Measurements from ENCODE around the gene ST6GAL1.

ST6GAL1 gene

DNA sequence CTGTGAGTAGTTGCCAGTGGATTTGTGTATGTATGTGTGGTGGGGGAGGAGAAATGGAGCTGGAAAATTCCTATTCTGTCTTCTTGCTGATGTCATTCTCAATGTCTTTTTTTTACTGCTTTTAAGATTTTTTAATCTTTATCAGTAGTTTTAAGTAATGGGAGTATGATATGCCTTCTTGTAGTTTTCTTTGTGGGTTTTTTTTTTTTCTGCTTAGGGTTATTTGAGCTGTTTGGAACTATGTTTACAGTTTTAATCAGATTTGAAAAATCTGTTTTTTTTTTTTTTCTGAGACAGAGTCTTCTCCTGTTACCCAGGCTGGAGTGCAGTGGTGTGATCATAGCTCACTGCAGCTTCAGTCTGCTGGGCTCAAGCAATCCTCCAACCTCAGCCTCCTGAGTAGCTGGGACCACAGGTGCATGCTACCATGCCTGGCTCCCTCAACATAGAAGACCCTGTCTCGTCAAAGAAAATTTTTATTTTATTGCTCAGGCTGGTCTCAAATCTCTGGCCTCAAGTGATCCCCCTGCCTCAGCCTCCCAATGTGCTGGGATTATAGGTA, 171.8 kb downstream of the ST6GAL1 start:
- no peak for DNase-seq (ENCODE audit: low read depth)
- no peak overlapping the region for H3K4me3 ChIP-seq (ENCODE audit: low read depth, low read length)
- TF ChIP-seq MYC (IDR thresholded peaks at IDR 0.05; ENCODE audit: low read depth, low read length) (no peak), POLR2A (IDR thresholded peaks at IDR 0.05; ENCODE audit: extremely low read depth, insufficient read length) (no peak)
- TF ChIP-seq, protein P1, sequence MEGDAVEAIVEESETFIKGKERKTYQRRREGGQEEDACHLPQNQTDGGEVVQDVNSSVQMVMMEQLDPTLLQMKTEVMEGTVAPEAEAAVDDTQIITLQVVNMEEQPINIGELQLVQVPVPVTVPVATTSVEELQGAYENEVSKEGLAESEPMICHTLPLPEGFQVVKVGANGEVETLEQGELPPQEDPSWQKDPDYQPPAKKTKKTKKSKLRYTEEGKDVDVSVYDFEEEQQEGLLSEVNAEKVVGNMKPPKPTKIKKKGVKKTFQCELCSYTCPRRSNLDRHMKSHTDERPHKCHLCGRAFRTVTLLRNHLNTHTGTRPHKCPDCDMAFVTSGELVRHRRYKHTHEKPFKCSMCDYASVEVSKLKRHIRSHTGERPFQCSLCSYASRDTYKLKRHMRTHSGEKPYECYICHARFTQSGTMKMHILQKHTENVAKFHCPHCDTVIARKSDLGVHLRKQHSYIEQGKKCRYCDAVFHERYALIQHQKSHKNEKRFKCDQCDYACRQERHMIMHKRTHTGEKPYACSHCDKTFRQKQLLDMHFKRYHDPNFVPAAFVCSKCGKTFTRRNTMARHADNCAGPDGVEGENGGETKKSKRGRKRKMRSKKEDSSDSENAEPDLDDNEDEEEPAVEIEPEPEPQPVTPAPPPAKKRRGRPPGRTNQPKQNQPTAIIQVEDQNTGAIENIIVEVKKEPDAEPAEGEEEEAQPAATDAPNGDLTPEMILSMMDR (IDR thresholded peaks at IDR 0.05; ENCODE audit: low read depth, low read length): no peak
- TF ChIP-seq, protein P2, sequence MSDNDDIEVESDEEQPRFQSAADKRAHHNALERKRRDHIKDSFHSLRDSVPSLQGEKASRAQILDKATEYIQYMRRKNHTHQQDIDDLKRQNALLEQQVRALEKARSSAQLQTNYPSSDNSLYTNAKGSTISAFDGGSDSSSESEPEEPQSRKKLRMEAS (IDR thresholded peaks at IDR 0.05; ENCODE audit: low read depth, low read length): no peak

DNA sequence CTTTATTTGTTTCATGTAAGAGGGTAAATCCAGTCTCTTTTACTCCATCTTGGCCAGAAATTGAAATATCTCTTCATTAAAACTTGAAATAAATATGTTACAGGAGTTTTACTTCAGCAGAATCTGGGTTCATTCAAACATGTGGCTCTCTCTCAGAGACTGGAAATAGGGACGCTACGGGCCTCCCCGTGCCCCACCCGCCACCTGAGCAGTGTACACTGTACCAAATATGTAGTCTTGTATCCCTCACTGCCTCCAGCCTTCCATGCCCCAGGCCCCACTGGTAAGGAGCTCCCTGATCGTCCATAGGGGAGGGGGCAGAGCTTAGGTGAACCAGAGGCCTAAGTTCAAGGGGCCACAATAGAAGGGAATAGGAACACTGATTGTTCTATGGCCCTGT, 172.9 kb downstream of the ST6GAL1 start:
- TF ChIP-seq, protein P2 (IDR thresholded peaks at IDR 0.05; ENCODE audit: low read depth, low read length): no peak
- TF ChIP-seq, protein P1 (IDR thresholded peaks at IDR 0.05; ENCODE audit: low read depth, low read length): no peak
- TF ChIP-seq MYC (IDR thresholded peaks at IDR 0.05; ENCODE audit: low read depth, low read length) (no peak), POLR2A (IDR thresholded peaks at IDR 0.05; ENCODE audit: extremely low read depth, insufficient read length) (no peak)
- DNase-seq (ENCODE audit: low read depth): no peak
- no peak overlapping the region for H3K4me3 ChIP-seq (ENCODE audit: low read depth, low read length)

DNA sequence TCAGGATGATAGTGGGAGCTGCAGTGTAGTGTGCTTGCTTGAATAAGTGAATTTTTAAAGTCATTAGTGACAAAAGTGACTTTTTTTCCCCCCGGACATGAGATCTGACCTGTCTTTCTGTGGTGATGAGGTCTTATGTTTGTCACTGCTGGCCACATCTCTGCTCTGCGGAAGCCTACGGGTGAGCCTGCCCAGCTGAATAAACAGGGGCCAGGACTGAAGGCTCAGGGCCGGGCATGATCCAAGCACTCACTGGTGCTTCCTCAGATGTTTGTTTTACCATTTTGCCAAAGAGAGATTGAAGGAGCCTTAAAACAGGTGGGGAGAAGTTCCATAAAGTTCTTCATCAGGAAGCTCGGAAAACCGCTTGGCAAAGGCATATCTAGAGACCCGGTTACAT, 174.0 kb downstream of the ST6GAL1 start:
- TF ChIP-seq, protein P1 (IDR thresholded peaks at IDR 0.05; ENCODE audit: low read depth, low read length): no peak
- no peak for TF ChIP-seq POLR2A (IDR thresholded peaks at IDR 0.05; ENCODE audit: extremely low read depth, insufficient read length)
- TF ChIP-seq MYC (IDR thresholded peaks at IDR 0.05; ENCODE audit: low read depth, low read length): no peak
- TF ChIP-seq, protein P2 (IDR thresholded peaks at IDR 0.05; ENCODE audit: low read depth, low read length): no peak
- DNase-seq (ENCODE audit: low read depth): no peak
- H3K4me3 ChIP-seq (ENCODE audit: low read depth, low read length): no peak overlapping the region

DNA sequence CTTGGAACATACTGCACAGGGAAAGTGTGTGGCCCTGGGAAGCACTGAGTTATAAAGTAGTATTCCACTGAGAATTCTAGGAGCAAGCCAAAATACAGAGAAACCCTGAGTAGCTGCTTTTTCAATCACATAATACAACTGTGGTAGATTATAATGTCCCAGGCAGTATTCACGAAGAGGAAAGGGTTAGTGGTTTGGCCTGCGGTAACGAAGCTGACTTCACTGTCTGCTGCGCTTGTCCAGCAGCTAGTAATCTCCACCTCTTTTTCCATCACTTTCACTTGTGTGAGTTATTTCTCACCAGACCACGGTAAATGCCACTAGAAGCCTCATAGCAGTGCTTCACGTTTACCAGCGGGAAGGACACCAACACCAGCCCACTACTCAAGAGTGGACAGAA, 174.6 kb downstream of the ST6GAL1 start:
- TF ChIP-seq, protein P1 (IDR thresholded peaks at IDR 0.05; ENCODE audit: low read depth, low read length): no peak
- TF ChIP-seq POLR2A (IDR thresholded peaks at IDR 0.05; ENCODE audit: extremely low read depth, insufficient read length) (no peak), MYC (IDR thresholded peaks at IDR 0.05; ENCODE audit: low read depth, low read length) (no peak)
- TF ChIP-seq, protein P2 (IDR thresholded peaks at IDR 0.05; ENCODE audit: low read depth, low read length): no peak

DNA sequence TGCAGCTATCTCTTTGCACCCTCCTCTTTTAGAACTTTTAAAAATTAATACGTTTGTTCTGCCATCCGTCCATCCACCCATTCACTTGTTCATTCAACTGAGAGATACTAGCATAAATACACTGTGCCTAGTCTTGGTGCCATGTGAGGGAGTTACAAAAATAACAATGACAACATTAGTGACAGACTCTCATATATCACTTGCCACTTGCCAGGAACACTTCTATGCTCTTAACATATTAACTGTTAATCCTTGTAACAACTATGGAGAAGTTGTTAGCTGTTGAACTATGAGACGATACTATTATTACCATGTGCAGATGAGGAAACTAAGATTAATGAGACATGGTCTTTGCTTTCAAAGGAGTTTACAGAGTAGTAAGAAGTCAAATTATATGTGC, 175.4 kb downstream of the ST6GAL1 start:
- no peak overlapping the region for H3K4me3 ChIP-seq (ENCODE audit: low read depth, low read length)
- no peak for TF ChIP-seq POLR2A (IDR thresholded peaks at IDR 0.05; ENCODE audit: extremely low read depth, insufficient read length)
- TF ChIP-seq, protein P2 (IDR thresholded peaks at IDR 0.05; ENCODE audit: low read depth, low read length): no peak
- TF ChIP-seq, protein P1 (IDR thresholded peaks at IDR 0.05; ENCODE audit: low read depth, low read length): no peak
- no peak for TF ChIP-seq MYC (IDR thresholded peaks at IDR 0.05; ENCODE audit: low read depth, low read length)
- DNase-seq (ENCODE audit: low read depth): no peak

More for the DNA sequence above, 174.6 kb downstream of the ST6GAL1 start:
- no peak for DNase-seq (ENCODE audit: low read depth)
- H3K4me3 ChIP-seq (ENCODE audit: low read depth, low read length): no peak overlapping the region

All from NB4 (cell line).